ENCODE measurements around the gene MAPKAPK3. TPM values are rescaled to one million over a fixed set of nuclear protein-coding genes. Genes with fewer than 3 reads are reported as not detected.
"Not testable (repeated sequence)": the region's sequence is repeated elsewhere in the genome, so short reads cannot be mapped to it uniquely, and the experiment has no call there.

MAPKAPK3 gene
- total RNA-seq, 4 donors from 2014 or later, result 25.4 to 54.6 (median 41.0) TPM

GRCh38 chr3:50674349-50675178 is 57.6 kb downstream of the MAPKAPK3 start, which contains the start of gene DOCK3:
DOCK3 (plus strand) TSS chr3:50674927; CDS start chr3:50675264, 337 bp downstream.
- ATAC-seq (ENCODE audit: low FRiP score) (peak; percentile 90), DNase-seq (ENCODE audit: low spot score) (no peak)
- TF ChIP-seq, protein P1, sequence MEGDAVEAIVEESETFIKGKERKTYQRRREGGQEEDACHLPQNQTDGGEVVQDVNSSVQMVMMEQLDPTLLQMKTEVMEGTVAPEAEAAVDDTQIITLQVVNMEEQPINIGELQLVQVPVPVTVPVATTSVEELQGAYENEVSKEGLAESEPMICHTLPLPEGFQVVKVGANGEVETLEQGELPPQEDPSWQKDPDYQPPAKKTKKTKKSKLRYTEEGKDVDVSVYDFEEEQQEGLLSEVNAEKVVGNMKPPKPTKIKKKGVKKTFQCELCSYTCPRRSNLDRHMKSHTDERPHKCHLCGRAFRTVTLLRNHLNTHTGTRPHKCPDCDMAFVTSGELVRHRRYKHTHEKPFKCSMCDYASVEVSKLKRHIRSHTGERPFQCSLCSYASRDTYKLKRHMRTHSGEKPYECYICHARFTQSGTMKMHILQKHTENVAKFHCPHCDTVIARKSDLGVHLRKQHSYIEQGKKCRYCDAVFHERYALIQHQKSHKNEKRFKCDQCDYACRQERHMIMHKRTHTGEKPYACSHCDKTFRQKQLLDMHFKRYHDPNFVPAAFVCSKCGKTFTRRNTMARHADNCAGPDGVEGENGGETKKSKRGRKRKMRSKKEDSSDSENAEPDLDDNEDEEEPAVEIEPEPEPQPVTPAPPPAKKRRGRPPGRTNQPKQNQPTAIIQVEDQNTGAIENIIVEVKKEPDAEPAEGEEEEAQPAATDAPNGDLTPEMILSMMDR (IDR thresholded peaks at IDR 0.05), result no peak

DNA sequence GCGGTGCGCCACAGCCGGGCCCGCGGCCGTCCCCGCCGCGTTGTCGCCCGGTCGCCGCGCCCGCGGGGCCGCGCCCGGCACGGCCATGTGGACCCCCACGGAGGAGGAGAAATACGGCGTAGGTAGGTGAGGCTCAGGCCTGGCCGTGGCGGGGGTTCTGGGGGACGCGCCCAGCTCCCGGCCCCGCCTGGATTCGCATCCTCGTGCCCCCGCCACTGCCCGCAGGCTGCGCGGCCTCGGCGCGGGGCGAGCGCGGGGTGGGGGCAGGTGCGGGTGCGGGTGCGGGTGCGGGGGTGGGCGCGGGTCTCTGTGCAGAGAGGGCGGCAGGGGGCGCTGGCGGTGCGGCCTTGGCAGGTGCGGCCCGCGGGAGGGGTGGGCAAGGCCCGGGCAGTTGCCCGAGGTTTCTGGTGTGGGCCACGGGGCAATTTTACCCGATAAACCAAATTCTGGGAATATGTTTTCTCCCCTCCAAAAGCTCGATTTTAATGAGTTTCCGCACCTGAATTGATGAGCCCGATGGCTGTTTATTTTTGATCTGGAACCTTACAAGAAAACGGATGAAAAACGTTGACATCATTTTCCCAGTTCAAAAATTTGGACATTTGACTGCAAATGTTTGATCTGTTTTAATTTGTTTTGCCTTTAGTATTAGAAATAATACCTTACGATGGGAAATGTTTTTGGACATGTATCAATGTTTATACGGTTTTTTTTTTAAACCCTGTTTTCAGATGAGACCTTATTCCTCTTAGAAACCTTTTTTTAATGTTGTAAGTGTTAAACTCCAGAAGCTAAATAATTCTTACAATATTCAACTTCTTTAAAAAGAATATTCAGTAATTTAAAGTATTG is 58.5 kb downstream of the MAPKAPK3 start:
- peak; percentile 56 for ATAC-seq (ENCODE audit: low FRiP score)
- DNase-seq (ENCODE audit: low spot score), result no peak
- TF ChIP-seq, protein P1 (IDR thresholded peaks at IDR 0.05), result no peak

GRCh38 chr3:50676031-50676705 is 59.2 kb downstream of the MAPKAPK3 start:
- no peak for ATAC-seq (ENCODE audit: low FRiP score)
- no peak for DNase-seq (ENCODE audit: low spot score)
- TF ChIP-seq, protein P1 (IDR thresholded peaks at IDR 0.05), result no peak

DNA sequence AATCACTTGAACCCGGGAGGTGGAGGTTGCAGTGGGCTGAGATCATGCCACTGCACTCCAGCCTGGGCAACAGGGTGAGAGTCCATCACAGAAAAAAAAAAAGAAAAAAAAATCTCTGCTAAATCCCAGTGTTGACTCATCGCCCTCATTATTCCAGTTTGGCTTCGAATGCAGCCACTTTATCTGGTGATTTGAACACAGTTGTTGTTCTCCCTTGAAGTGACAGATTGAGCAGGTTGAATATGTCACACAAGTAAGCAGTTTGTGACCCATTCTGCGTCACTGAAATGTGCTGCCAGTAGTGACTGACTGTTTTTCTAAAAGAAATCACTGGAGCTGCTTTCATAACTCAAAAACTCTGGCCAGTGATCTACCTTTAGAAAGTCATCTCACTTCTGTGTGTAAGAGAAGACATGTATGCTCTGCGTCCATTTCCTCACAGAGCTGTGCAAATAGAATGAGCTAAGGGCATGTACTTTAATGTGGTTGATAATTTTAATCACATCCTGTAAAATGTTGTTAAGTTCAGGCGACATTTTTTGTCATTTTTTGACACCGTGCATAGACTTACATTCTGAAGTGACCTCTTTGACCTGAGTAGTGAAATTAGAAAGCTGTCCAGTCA is 70.3 kb downstream of the MAPKAPK3 start:
- TF ChIP-seq, protein P1 (IDR thresholded peaks at IDR 0.05), result no peak

DNA sequence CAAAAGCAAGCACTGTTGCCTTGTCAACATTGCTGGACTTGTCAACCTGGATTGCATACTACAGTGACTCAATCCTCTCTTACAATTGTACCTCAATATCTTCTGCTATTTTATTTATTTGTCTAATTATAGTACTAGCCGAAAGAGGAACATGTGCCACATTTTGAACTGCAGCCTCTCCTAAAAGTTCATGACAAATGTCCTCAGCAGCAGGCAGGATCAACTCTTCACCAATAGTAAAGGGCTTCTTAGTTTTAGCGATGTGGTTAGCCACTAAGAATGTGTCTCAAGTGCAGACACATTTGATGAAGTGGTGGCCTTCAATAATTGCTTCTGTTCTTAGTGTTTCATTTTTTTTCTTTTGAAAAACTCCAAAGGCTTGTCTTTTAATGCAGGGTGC is 71.0 kb downstream of the MAPKAPK3 start:
- DNase-seq (ENCODE audit: low spot score) (no peak), ATAC-seq (ENCODE audit: low FRiP score) (no peak)
- TF ChIP-seq, protein P1 (IDR thresholded peaks at IDR 0.05), result no peak

More for the DNA sequence above, 70.3 kb downstream of the MAPKAPK3 start:
- DNase-seq (ENCODE audit: low spot score), result no peak
- no peak for ATAC-seq (ENCODE audit: low FRiP score)

DNA sequence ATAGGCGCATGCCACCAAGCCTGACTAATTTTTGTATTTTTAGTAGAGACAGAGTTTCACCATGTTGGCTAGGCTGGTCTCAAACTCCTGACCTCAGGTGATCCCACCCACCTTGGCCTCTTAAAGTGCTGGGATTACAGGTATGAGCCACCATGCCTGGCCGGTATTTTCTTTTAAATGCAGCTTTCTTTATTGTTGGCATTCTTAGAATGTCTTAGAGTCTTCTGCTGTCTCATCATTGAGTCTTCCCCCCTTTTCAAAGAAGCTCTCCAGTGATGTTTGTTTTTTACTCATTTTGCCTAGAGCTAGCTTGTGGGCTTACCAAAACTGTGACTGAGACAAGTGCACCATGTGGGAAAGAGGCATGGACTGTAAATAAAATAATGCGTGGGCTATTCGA is 71.7 kb downstream of the MAPKAPK3 start:
- ATAC-seq (ENCODE audit: low FRiP score); DNase-seq (ENCODE audit: low spot score): not testable (repeated sequence)
